Upper lobe of right lung (tissue), 1 donor: ENCODE measurements around the gene NABP1. TPM values are rescaled to one million over a fixed set of nuclear protein-coding genes. Genes with fewer than 3 reads are reported as not detected.

Source experiments
- ATAC-seq: fragments of 200-7000 bp; cut with Tn5 transposase; one replicate; pipeline ENCODE4 v1.9.1; 2020; ENCODE audit warnings: mild to moderate bottlenecking, moderate library complexity
- DNase-seq: peaks from one replicate; pipeline ENCODE4 v3.0.0-alpha.2; 2020
- H3K27ac ChIP-seq: fragments of 200-600 bp; one replicate; pipeline ENCODE4 v1.8.0; 2022
- H3K27me3 ChIP-seq: fragments of 200-600 bp; one replicate; pipeline ENCODE4 v1.8.0; 2022; ENCODE audit warnings: mild to moderate bottlenecking
- H3K36me3 ChIP-seq: fragments of 200-600 bp; one replicate; pipeline ENCODE4 v1.8.0; 2022
- H3K4me1 ChIP-seq: fragments of 200-600 bp; one replicate; pipeline ENCODE4 v1.8.0; 2022
- H3K4me3 ChIP-seq: fragments of 200-600 bp; one replicate; pipeline ENCODE4 v1.8.0; 2022; ENCODE audit warnings: mild to moderate bottlenecking
- H3K9me3 ChIP-seq: fragments of 200-600 bp; one replicate; pipeline ENCODE4 v1.8.0; 2022
- CTCF ChIP-seq: fragments of 200-600 bp; IDR thresholded peaks from one replicate; pipeline ENCODE4 v1.8.0; 2022; ENCODE audit warnings: antibody characterized with exemption
- intact Hi-C: fragments of 100-400 bp; cut with DNase I; formaldehyde crosslinking; loops from one replicate; pipeline ENCODE4 v1.11.0; 2022
- total RNA-seq: library from RNA; stranded (reverse); fragmentation: NEBNext Ultra II Directional; extraction: Animal tissue kit (Norgen Biotek cat#: 25700); gene quantifications from one replicate; pipeline ENCODE4 v1.2.1, GENCODE V29; 2021
- donor health status: DM: no; HTN: yes; CAD: no; lungs with severe emphysema.

Gene NABP1
- total RNA-seq, 1 donor from 2014 or later = 50.2 TPM

DNA sequence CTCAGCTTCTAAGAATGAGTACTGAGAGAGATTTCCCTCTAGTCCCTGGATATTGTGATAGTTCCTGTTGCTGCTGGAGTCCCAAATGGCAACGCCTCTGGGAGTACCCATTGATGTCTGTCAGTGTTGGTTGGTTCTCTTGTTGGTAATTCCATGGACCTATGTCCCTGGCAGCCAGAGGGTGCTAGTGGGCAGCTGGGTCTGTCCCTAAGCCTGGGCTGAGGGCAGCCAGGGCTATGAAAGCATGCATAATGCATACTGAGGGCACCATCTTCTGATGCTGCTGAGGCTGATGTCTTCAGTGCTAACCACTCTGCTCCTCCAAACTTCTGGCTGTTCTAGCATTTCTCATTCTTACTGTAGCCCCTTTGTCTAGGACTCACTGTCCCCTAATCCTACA is 35.9 kb downstream of the NABP1 start:
- ATAC-seq (peak; percentile 77), DNase-seq (no peak)
- H3K36me3 ChIP-seq = no peaks in the 10 kb centered on the region
- H3K4me3 ChIP-seq = no peak overlapping the region
- H3K4me1 ChIP-seq = no peaks in the 10 kb centered on the region
- intact Hi-C loops = no loop called here
- H3K27ac ChIP-seq = no peak overlapping the region
- no peak for TF ChIP-seq CTCF
- H3K9me3 ChIP-seq = no peaks in the 10 kb centered on the region
- no peaks in the 10 kb centered on the region for H3K27me3 ChIP-seq

DNA sequence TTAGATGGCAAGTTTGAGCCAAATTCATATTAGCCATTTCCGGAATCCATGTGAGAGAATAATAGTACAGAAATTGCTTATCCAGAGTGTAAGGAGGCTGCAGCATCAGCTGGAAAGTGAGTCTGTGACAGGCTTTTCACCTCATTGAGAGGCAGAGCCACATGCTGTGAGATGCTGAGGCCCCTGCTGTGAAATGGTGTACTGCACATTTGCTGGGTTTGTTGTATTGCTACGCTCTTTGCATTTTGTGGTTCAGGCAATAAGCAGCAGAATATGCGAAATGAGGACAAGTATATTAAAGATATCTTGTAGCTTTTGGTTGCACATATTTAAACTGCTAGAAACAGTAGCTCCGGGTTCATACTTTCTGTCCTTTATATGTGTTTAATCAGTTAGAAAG is 37.0 kb downstream of the NABP1 start:
- intact Hi-C loops = no loop called here
- no peak for TF ChIP-seq CTCF
- H3K4me1 ChIP-seq = no peaks in the 10 kb centered on the region
- no peaks in the 10 kb centered on the region for H3K27me3 ChIP-seq
- no peak overlapping the region for H3K27ac ChIP-seq
- H3K4me3 ChIP-seq = no peak overlapping the region
- H3K36me3 ChIP-seq = no peaks in the 10 kb centered on the region
- no peak for ATAC-seq
- no peak for DNase-seq
- no peaks in the 10 kb centered on the region for H3K9me3 ChIP-seq

DNA sequence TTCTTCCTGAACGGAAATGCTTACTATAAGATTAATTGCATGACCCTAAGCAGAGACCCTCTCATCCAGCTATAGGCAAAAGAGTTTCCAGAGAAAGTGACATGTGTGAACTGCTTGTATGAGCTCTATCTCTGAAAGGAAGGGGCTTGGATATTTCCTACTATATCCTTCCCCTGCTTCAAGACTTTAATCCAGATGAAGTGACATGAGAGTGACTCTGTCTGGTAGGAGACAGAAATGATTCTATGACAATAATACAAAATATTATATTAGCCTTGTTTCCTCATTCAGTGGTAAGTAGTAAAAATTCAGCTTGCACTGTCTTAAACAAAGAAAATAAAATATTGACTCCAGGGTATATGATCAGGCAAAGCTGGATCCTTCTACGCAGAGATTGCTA is 37.5 kb downstream of the NABP1 start:
- intact Hi-C loops = no loop called here
- H3K27me3 ChIP-seq = no peaks in the 10 kb centered on the region
- no peak for TF ChIP-seq CTCF
- no peak overlapping the region for H3K4me3 ChIP-seq
- no peak for DNase-seq
- no peaks in the 10 kb centered on the region for H3K9me3 ChIP-seq
- H3K4me1 ChIP-seq = no peaks in the 10 kb centered on the region
- no peak for ATAC-seq
- no peak overlapping the region for H3K27ac ChIP-seq
- no peaks in the 10 kb centered on the region for H3K36me3 ChIP-seq

DNA sequence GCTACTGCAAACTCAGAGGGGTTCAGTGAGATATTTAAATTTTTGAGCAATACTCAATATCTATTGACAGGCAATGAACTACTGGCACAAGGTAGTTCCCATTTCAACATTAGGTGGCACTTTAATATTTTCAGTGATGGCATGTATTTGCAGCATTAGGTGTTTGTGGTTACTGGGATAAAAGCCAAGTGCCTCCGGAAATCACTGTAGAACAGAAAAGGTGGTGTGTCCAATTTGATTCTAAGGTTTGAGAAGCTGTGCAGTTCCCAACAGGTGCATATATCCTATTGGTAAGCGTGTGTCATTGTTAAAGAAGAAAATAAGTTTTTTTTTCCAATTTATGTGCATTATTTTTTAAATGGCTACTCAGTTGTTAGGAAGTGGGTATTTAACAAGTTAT is 41.3 kb downstream of the NABP1 start:
- Histone ChIP-seq H3K36me3 (no peaks in the 10 kb centered on the region), H3K4me3 (no peak overlapping the region), H3K9me3 (no peaks in the 10 kb centered on the region), H3K27me3 (no peaks in the 10 kb centered on the region), H3K4me1 (no peaks in the 10 kb centered on the region), H3K27ac (no peak overlapping the region)
- no peak for ATAC-seq
- no peak for DNase-seq
- intact Hi-C loops = no loop called here
- no peak for TF ChIP-seq CTCF

DNA sequence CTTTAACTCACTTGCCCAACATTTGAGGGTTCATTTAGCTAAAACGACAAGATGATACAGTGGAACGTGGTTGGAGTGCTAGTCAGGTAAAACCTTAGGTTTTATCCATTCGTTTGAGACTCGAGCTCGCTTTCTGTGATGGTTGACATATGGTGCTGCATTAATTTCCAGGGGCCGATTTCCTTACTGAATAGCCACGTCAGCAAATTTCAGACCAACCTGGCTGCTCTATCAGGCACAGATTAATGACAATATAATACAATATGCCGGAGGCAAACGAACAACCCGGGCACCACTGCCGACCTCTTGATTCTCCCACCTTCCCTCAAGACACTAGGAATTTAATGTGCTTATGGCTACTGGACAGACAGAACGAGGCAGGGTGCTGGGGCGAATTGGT is 42.0 kb downstream of the NABP1 start:
- no peak overlapping the region for H3K27ac ChIP-seq
- H3K9me3 ChIP-seq = no peaks in the 10 kb centered on the region
- H3K4me3 ChIP-seq = no peak overlapping the region
- intact Hi-C loops = no loop called here
- no peaks in the 10 kb centered on the region for H3K4me1 ChIP-seq
- DNase-seq = no peak
- no peaks in the 10 kb centered on the region for H3K27me3 ChIP-seq
- ATAC-seq = no peak
- H3K36me3 ChIP-seq = no peaks in the 10 kb centered on the region
- no peak for TF ChIP-seq CTCF

GRCh38 chr2:191721331-191721730 is 43.4 kb downstream of the NABP1 start:
- TF ChIP-seq CTCF = no peak
- H3K36me3 ChIP-seq = no peaks in the 10 kb centered on the region
- no peak for ATAC-seq
- H3K27ac ChIP-seq = no peak overlapping the region
- H3K4me1 ChIP-seq = no peaks in the 10 kb centered on the region
- no peak for DNase-seq
- intact Hi-C loops = no loop called here
- H3K9me3 ChIP-seq = no peaks in the 10 kb centered on the region
- no peak overlapping the region for H3K4me3 ChIP-seq
- no peaks in the 10 kb centered on the region for H3K27me3 ChIP-seq
